NOMO-1 treated with DMSO at 0.1 percent for 48 hours (cell line): ENCODE results near the gene TLE3.

Experiments used
- DNase-seq: peaks from one replicate; lab custom pipeline; 2025; ENCODE audit not compliant: unreplicated experiment; lab: John Stamatoyannopoulos, UW

Gene TLE3

DNA sequence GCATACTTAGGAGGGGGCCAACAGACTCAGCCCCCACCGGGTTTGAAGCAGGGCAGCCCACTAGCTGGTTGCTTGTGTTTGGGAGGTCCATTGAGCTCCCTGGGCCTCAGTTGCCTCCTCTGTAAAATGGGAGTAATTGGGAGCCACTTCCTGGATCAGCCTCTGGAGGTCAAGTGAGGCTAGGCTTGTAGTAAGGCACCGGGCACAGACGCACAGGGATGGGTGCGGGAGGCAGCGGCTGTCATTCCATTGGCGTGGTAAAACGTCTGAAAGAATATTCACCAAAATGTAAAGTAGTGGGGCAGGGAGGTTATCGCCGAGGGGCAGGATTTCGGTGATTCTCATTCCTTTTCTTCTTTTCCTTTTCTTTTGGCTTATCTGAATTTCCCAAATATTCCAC lies 64.6 kb downstream of the TLE3 start:
- no peak for DNase-seq

DNA sequence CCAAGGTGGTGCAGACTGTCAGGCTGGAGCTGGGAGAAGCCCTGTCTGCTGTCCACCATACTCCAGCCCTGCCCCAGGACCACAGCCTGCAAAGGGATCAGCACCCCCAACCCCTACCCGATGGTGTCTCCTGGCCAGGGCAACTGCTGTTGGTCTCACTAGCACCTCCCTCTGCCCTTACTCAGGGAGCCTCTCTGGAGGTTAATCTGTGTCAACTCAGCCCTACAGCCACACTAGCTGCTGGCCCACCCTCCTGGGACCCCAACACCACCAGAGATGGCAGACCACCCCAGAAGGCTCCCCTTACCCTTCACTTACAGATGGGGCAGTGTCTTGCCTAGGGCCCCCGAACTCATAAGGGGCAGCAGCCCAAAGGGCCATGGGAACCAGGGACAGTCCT lies 65.2 kb downstream of the TLE3 start:
- DNase-seq = no peak

DNA sequence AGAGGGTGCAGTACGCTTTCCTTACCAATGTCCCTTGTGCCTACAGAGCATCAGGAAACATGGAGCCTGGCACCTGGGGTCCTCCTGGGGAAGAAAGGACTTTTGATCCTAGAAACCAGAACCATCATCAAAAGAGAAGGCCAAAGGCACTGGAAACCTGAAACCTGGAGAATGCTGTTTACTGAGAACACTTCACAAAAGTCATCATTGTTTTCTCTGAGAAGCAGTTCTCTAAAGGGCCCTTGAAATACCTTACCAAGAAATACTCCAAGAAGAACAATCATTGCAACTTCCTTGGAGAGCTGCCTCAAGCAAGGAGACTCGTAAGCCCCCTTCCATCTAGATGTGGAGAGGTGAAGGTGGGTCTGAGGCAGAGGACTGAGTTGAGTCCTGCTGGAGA lies 66.0 kb downstream of the TLE3 start:
- DNase-seq = no peak

DNA sequence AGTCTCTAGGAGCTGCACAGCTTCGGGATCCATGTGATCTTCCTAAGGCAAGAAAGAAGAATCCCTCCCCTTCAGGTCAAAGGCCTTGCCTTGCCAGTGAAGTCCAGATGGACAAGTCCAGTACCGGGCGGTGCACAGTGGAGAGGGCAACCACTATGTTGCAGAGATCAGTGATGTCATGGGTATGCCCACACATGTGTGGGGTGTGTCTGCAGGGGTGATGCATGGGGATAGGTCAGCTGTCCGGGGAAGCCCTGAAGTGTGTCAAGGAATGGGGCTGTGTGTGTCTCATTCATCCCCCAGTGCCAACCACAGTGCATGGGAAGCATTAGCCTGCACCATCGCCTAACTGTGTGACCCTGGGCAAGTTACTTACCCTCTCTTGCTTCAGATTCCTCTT lies 66.5 kb downstream of the TLE3 start:
- no peak for DNase-seq

DNA sequence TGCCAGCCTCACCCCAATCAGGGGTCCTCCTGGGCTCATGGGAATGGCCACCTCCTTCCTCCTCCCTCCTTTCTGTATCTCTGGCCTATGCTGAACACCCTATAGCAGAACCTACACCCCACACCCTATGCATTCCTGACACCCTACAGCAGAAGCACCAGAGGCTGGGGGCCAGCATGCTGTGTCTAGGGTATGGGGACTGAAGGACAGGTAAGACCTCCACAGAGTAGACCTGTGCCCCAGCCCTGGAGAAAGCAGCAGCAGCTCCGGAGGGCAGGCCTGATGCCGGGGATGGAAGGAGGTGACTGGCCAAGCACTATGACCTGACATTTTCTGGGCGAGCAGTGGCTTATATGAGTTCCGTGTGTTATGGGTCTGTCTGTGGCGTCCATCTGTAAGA lies 66.9 kb downstream of the TLE3 start:
- no peak for DNase-seq

DNA sequence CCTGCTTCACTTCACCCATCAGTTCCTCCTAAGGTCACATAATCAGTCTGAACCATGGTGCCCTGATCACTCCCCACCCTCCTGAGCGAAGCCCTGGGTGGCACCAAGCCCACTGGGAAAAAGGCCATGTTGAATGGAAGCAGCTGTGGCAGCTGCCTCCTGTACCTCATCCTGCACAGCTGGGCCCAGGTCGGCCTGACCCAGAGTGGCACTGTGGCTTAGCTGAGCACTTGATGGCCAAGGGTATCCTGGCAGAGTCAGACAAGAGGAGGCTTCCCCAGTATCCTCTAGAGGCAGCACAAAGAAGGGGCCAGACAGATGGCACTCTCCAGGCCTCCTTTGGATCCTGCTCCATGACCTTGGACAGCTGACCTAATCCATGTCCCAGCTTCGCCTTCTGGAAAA lies 68.4 kb downstream of the TLE3 start:
- DNase-seq = no peak

DNA sequence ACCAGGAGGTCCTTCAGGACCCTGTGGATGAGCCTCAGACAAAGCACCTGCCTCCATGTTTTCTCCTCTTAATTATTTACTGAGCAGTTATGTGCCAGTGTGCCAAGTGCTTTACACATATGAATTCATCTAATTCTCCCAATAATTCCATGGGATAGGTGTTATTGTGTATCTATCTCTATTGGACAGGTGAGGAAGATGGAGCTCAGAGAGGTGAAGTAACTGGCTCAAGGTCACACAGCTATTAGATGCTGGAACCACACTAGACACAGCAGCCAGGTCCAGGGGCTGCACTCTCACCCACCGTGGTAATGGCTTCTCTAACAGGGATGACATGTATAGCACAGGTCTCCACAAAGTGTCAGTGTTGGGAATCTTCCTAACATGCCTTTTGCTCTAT lies 70.2 kb downstream of the TLE3 start:
- no peak for DNase-seq

DNA sequence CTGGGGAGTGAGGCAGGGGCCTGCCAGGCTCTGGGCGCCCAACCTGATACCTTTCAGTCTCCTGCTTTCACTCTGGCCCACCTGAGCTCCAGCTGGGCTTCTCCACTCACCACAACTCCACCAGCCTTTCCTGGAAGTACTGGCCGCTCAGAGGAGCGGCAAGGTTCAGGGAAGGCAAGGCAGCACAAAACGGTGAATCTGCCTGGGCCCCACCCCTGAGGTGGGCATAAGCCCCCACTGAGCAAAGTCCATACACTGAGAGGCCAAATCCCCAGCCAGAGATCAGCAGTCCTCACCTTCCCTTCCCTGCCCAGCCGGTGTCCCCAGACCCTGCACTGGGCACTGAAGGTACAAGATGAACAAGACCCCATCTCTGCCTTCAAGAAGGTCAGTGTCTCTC lies 70.7 kb downstream of the TLE3 start:
- DNase-seq = no peak

DNA sequence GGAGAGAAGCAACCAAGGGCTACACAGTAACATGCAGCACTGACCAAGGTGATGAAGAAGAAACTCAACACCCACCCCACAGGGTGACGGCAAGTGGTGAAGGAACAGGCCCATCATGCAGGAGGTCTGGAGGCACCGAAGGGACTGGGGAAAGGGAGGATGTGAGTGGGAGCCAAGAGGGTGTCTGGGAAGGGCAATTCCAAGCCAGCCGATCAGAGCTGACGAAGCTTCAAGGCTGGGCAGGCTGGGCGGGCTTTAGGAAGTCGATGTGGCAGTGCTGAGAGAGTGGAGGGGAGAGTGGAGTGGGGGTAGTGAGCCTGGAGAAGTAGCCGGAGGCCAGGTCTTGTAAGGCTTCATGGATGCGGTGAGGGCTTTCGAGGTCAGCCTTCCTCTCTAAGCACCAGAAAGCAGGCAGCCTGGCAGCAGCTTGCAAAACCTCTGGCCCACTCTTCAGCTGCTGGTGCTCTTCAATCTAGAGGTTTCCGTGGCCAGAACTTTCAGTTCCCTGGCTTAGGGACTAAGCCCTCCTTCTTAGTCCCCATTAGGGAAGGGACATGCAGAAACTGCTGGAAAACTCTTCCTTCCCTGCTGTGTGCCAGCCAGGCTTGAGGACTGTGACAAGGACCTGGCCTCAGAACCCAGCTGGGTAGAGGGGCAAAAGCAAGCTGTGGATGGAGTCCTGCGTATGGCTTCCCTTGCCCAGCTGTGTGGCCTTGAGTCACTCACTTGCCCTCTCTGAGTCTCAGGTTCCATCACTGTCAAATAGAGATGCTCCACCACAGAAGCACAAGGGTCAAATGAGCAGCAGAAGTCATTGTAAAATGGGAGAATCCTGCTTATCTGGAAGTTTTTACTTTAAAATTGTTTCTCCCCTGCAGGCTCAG lies 72.1 kb downstream of the TLE3 start:
- DNase-seq = peak; percentile 35

DNA sequence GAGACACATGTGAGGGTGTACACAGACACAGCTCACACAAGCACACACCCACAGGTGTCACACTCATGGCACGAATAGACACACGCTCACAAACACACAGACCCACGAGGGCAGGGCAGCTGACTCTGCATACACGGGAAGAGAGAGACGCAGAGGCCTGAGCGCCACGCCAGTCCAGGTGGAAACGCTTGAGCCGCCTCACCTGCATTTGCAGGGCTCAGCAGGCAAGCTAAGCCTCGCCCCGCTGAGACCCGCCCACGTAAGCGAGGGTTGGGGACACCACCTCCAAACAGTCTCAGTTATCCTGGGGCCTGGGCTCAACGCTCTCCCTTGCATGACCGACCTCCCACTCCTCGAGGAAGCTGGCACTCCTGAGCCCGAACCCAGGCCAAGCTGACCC lies 73.2 kb downstream of the TLE3 start:
- DNase-seq = no peak

DNA sequence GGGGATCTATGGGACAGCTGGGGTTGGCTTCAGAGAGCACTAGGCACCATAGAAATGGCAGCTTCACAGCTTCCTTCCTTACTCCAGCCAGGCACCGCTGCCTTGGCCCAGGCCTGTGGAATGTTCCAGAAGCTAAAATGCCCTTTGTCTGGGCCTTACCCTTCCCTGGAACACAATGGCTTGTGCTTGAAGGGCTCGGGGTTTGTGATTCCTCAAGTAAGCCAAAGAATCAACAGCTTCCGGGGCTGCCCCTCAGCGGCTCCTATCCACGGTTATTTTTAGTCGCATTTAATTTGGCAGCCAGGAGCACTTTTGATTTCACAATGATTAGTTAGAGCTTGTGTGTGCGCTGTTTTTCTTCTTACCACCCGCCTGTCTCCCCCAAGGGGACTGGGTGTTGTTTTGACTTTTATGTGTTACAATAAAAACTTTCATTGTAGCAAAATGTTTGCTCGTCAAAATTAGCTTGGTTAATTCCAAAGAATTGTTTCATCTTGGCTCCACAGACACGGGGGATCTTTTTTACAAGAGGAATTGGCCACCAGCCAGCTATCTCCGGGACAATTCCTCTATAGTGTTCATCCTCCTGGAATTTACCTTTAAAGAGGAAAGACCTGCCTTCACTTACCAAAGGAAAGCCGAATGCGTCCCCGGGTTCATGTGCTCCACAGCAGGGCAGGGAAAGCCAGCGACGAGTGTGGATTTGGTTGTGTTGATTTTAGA lies 73.8 kb downstream of the TLE3 start:
- peak; percentile 51 for DNase-seq

DNA sequence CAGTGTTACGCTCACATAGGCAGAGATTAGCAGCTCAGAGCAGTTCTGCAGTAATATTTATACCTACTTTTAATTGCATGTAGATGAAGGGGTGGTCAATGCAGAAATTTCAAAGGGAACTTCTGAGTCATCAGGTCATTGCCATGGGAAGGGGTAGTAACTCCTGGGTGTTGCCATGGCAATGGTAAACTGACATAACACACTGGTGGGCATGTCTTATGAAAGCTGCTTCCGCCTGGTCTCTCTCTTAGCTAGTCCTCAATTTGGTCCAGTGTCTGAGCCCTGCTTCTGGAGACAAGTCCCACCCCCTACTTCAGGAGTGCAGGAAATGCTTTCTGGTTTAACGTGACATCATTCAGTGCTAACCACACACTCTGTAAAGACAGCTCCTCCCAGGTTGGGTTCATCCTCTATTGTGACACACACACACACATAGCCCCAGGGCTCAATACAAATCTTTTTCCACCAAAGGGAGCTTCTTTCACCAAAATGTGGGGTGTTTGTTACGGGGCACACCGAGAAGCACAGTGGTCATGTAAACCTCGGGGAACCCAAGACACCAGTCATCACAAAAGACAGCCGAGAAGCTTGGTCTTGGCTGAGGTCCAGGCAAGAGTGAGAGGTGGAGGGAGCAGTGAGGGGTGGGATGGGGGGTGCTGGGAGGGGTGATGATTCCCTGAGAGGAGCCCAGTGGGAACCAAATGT lies 74.5 kb downstream of the TLE3 start:
- DNase-seq = peak; percentile 98

DNA sequence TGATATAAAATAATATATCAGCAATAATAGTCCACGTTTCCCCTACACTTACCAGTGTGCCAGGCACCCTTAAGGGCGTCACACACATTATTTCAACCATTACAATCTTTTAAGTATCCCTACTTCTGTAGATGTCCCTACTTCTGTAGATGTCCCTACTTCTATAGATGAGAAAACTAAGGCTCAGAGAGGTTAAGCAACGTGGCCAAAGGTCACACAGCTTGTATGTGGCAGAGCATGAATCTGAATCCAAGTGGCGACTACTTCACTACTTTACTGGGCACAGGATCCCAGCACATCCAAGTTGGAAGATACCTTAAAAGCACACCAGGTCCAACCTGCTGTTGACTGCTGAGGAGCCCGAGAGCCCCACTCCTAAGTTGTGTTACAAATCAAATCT lies 77.5 kb downstream of the TLE3 start:
- no peak for DNase-seq

DNA sequence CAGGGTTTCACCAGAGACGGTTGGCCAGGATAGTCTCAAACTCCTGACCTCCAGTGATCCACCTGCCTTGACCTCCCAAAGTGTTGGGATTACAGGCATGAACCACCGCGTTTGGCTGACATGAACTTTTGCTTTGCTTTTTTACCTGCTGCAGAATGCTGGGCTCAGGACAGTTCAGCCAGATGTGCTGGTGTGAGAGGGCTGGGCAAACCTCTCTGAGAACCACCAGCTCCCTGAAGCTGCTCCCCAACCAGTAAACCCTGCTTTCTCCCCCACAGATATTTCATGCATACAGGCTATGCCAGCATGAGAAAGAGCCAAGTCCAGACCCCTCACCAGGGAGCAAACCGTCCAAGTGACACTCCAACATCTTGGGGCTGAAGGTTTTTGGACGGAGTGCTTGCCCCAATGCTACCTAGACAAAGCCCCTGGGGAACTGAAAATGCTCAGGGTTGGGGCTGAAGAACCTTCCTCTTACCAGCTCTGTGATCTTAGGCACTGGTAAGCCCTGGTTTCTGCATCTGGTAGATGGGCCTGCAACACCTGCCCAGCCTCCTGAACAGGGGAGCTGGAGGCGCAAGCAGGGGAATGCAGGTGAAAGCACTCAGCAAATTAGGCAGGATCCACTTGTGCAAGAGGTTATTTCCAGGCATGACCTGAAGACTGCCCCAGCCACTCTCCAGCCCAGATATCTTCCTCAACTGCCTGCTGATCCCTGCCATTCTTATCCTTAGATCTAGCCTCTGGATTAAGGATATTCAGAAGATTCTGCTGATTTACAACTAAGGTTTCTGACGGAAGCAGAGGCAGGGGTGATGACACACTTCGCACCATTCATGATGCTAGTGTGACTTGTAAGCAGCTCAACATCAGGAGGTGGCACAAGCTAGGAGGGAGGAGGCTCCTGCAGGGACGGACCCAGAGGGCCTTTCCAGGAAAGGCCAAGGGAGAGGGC lies 78.8 kb downstream of the TLE3 start:
- DNase-seq = no peak

DNA sequence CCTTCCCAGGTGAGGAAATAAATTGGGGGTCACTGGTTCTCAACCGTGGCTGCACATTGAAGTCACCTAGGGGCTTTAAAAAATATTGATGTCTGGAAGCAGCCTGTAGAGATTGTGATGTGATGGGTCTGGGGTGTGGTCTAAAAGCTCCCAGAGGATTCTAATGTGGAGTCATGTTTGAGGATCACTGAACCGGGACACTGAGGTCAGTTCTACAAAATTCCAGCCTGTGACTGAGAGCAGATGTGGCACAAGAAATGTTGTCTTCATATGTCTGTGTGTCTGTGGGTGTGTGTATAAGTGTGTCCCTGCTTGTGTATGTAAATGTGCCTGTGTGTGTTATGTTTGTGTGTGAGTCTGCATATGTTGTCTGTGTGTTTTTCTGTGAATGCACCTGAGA lies 79.9 kb downstream of the TLE3 start:
- DNase-seq = no peak

DNA sequence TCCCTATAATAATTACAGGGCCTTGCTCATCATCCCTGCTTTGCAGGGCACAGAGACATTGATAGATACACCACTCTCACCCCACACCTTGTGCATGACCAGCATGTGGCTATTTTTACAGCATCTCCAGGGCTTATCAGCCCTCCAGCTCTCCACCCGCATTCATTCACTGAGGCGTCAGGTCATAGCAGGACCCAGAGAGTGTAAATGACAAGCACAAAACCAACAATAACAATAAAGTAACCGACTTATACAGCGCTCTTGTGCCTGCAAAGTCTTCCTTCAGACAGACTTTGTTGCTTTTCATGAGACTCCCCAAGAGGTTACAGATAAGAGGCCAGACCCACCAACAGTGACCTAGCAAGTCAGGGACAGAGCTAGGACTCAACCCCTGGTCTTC lies 80.7 kb downstream of the TLE3 start:
- DNase-seq = no peak

DNA sequence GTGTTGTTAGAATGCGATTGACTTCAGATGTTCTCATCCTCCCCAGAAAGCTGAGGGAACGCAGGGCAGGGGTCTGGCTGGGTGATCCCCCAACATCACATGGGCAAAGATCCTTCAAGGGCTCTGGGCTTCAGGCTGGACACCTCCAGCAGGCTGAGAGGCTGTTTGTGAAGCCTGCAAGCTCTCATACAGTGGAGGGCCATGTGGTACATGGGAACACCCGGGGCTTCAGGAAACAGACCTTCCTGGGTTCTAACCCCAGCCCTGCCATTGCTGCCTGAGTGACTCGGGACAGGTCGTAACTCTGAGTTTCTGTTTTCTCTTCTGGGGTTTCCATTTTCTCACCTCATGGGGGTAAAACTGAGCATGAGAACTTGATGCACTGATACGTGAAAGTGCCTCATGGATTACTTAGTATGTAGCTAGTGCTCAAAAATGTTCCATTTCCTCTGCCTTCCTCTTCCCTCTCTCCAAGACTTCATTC lies 81.2 kb downstream of the TLE3 start:
- DNase-seq = no peak

DNA sequence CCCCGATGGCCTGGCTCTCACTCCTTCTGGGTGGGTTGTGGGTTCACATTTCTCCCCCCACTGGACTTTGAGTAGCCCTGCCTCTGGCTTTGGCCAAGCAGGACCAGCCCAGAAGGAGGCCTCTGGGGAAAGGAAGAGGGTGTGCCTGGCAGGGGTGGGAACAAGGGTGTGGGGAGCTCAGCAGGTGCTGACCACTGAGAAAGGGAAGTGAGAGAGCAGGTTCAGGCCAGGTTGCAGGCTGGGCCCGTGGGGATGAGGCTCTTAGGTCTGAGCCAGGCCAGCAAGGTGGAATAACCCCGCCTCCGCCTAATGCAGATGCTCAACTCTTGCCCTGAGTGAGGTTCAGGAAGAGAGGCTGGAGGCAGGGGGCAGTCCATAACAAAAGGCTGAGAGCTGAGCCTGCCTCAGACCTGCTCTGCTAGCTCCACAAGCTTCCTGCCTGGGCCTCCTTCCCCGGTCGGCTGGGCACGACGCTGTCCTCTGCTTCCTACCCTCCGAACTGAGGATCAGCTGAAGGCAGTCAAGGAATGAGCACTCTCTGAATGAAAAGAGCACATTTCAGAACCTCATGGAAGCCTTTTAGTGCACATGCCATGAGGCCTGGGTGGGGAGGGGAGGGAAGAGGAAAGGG lies 82.7 kb downstream of the TLE3 start:
- no peak for DNase-seq

DNA sequence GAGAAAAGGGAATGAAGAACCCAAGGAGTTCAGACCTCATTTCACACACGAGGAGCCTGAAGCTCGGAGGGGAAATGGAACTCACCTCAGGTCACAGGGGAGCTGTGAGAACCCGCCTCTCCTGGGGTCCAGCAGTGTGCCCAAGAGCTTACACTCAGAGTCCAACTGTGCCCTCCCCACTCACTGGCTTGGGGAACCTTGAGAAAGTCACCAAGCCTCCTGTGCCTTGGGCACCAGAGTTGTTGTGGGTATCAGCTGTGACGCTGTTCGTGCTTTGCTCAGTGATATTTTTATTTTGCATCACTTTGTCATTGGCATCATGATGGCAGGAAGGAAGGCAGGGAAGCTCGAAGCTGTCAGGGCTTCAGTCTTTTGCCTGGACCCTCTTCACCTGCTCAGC lies 83.4 kb downstream of the TLE3 start:
- no peak for DNase-seq

DNA sequence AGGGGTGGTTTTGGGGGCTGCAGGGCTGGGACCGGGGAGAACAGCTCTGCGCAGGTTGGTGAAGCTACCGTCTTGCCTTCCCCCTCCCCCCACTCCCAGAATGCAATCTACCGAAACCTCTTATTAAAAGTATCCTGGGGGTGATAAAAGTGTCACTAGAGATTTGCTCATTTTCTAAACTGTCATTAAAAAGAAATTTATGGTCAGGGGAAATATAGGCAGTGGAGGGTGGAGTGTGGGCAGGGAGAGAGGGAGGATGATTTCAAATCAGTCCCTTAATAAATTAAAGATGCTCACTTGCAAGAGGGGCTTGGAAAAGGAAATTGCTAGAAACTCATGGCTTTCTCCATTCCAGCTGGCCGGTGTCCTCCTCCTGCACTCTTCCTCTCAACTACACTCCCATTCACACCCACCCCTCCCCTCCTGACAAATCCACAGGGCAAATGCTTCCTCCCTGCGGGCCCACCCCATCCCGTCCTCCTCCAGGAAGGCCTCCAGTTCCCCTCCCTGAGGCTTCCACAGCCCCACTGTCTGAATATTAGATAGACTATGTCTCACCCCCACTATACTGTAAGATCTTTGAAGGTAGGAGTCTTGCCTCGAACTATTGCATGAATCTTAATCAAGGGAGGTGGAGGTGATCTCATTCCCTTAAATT lies 83.9 kb downstream of the TLE3 start:
- no peak for DNase-seq
